IMR-90 (cell line): ENCODE results near the gene PDE8B. TPM values are rescaled to one million over a fixed set of nuclear protein-coding genes. Genes with fewer than 3 reads are reported as not detected.

Experiments used
- ATAC-seq: fragments of 200-7000 bp; cut with Tn5 transposase; 2 replicates; pipeline ENCODE4 v1.9.1; 2020; ENCODE audit warnings: low read depth, mild to moderate bottlenecking, moderate library complexity
- BruUV-seq: library from RNA; stranded (reverse); fragments of 400-500 nt; replicated peaks from 2 replicates; lab custom pipeline; 2021; lab: Mats Ljungman, UMichigan
- CTCF ChIA-PET: fragments of 300-600 bp; formaldehyde crosslinking; extraction: SDS; loops from one replicate; lab custom pipeline; 2021; ENCODE audit warnings: antibody characterized with exemption; lab: Yijun Ruan, JAX
- POLR2A ChIA-PET: fragments of 300-600 bp; sonication (Branson Sonifier 250); formaldehyde crosslinking; loops from one replicate; lab custom pipeline; 2022; ENCODE audit warnings: antibody characterized with exemption; ENCODE audit not compliant: unreplicated experiment; lab: Charles Lee
- DNase-seq: peaks from one replicate; pipeline ENCODE4 v3.0.0; 2013
- H2AFZ ChIP-seq: replicated peaks from 2 replicates; pipeline ENCODE3; 2013; ENCODE audit warnings: low read length, mild to moderate bottlenecking; ENCODE audit not compliant: poor library complexity
- H2AK5ac ChIP-seq: 2 replicates; pipeline ENCODE4 v1.6.1; 2013; ENCODE audit warnings: low read depth, low read length, inconsistent platforms
- H2AK9ac ChIP-seq: replicated peaks from 2 replicates; pipeline ENCODE3; 2013; ENCODE audit warnings: mild to moderate bottlenecking, low read depth, low read length, moderate library complexity; ENCODE audit not compliant: poor library complexity
- H2BK120ac ChIP-seq: 2 replicates; pipeline ENCODE4 v1.6.1; 2013; ENCODE audit warnings: low read depth, low read length, inconsistent platforms
- H2BK15ac ChIP-seq: 3 replicates; pipeline ENCODE4 v1.6.1; 2013; ENCODE audit warnings: low read depth, low read length, inconsistent platforms
- H2BK20ac ChIP-seq: 2 replicates; pipeline ENCODE4 v1.6.1; 2013; ENCODE audit warnings: low read depth, mild to moderate bottlenecking, inconsistent platforms, low read length, moderate library complexity
- H2BK5ac ChIP-seq: 2 replicates; pipeline ENCODE4 v1.6.1; 2013; ENCODE audit warnings: mild to moderate bottlenecking, low read depth, low read length, inconsistent platforms; ENCODE audit not compliant: poor library complexity, severe bottlenecking
- H3K14ac ChIP-seq: replicated peaks from 2 replicates; pipeline ENCODE4 v1.6.1; 2013; ENCODE audit warnings: low read depth, low read length, inconsistent platforms
- H3K18ac ChIP-seq: 2 replicates; pipeline ENCODE4 v1.6.1; 2013; ENCODE audit warnings: low read depth, low read length, control low read depth
- H3K23ac ChIP-seq: 2 replicates; pipeline ENCODE4 v1.6.1; 2013; ENCODE audit warnings: low read depth, low read length, inconsistent platforms
- H3K27ac ChIP-seq: 2 replicates; pipeline ENCODE4 v1.5.1; 2013; ENCODE audit warnings: mild to moderate bottlenecking, control low read depth, low read length; ENCODE audit not compliant: insufficient read depth
- H3K27me3 ChIP-seq: 2 replicates; pipeline ENCODE4 v1.6.1; 2013; ENCODE audit warnings: low read length; ENCODE audit not compliant: control insufficient read depth, insufficient read depth
- H3K36me3 ChIP-seq: 2 replicates; pipeline ENCODE4 v1.6.1; 2013; ENCODE audit warnings: low read length, mixed read lengths; ENCODE audit not compliant: control insufficient read depth, insufficient read depth
- H3K4ac ChIP-seq: 2 replicates; pipeline ENCODE4 v1.6.1; 2013; ENCODE audit warnings: low read depth, low read length, inconsistent platforms
- H3K4me1 ChIP-seq: 2 replicates; pipeline ENCODE4 v1.6.1; 2013; ENCODE audit warnings: low read length, mixed read lengths; ENCODE audit not compliant: control insufficient read depth, insufficient read depth
- H3K4me2 ChIP-seq: 2 replicates; pipeline ENCODE4 v1.6.1; 2013; ENCODE audit warnings: low read depth, mild to moderate bottlenecking, control low read depth, low read length, moderate library complexity
- H3K4me3 ChIP-seq: 2 replicates; pipeline ENCODE4 v1.5.1; 2013; ENCODE audit warnings: low read depth, mild to moderate bottlenecking, control low read depth, low read length, moderate library complexity; ENCODE audit not compliant: insufficient read depth
- H3K56ac ChIP-seq: 2 replicates; pipeline ENCODE4 v1.6.1; 2013; ENCODE audit warnings: low read length, inconsistent platforms; ENCODE audit not compliant: insufficient read depth; ENCODE audit errors: extremely low read depth
- H3K79me1 ChIP-seq, 2 experiments: 2 replicates each; pipeline ENCODE4 v1.6.1; 2013; ENCODE audit warnings: low read length in 2 of 2, inconsistent platforms in 1 of 2, low read depth in 1 of 2
- H3K9ac ChIP-seq: 2 replicates; pipeline ENCODE4 v1.6.1; 2013; ENCODE audit warnings: low read depth, low read length, control low read depth
- H3K9me1 ChIP-seq: 2 replicates; pipeline ENCODE4 v1.6.1; 2013; ENCODE audit warnings: low read length, inconsistent platforms; ENCODE audit not compliant: insufficient read depth
- H3K9me3 ChIP-seq: 2 replicates; pipeline ENCODE4 v1.6.1; 2013; ENCODE audit warnings: low read length; ENCODE audit not compliant: control insufficient read depth, insufficient read depth
- H4K20me1 ChIP-seq: 2 replicates; pipeline ENCODE4 v1.6.1; 2013; ENCODE audit warnings: low read length, inconsistent platforms; ENCODE audit not compliant: insufficient read depth
- H4K5ac ChIP-seq: 2 replicates; pipeline ENCODE4 v1.6.1; 2013; ENCODE audit warnings: mild to moderate bottlenecking, low read depth, low read length, control low read depth
- H4K8ac ChIP-seq, 2 experiments: 2 replicates each; pipeline ENCODE4 v1.6.1; 2013; ENCODE audit warnings: low read depth in 2 of 2, low read length in 2 of 2, control low read depth in 1 of 2, inconsistent platforms in 1 of 2
- H4K91ac ChIP-seq: 2 replicates; pipeline ENCODE4 v1.6.1; 2013; ENCODE audit warnings: low read depth, low read length, inconsistent platforms; ENCODE audit not compliant: insufficient read depth
- CEBPB ChIP-seq: IDR thresholded peaks from 2 replicates; pipeline ENCODE4 v1.6.1; 2012; ENCODE audit warnings: low read depth, low read length, improper control_type of control experiment
- CHD1 ChIP-seq: IDR thresholded peaks from 2 replicates; pipeline ENCODE4 v1.6.1; 2012; ENCODE audit warnings: low read depth, low read length, improper control_type of control experiment
- CTCF ChIP-seq: conservative IDR thresholded peaks from 2 replicates; pipeline ENCODE4 v1.5.1; 2012; ENCODE audit warnings: mild to moderate bottlenecking, low read depth, low read length, improper control_type of control experiment
- FOS ChIP-seq: fragments of 150-350 bp; IDR thresholded peaks from 2 replicates; pipeline ENCODE4 v1.6.1; 2016; ENCODE audit warnings: low read depth, low read length
- MAZ ChIP-seq: IDR thresholded peaks from 2 replicates; pipeline ENCODE4 v1.6.1; 2012; ENCODE audit warnings: low read depth, mild to moderate bottlenecking, low read length, improper control_type of control experiment, moderate library complexity, borderline replicate concordance
- MXI1 ChIP-seq: IDR thresholded peaks from 2 replicates; pipeline ENCODE4 v1.6.1; 2012; ENCODE audit warnings: low read depth, mild to moderate bottlenecking, low read length, moderate library complexity, borderline replicate concordance
- NFE2L2 ChIP-seq: fragments of 150-350 bp; IDR thresholded peaks from 2 replicates; pipeline ENCODE4 v1.6.1; 2016; ENCODE audit warnings: low read depth, mild to moderate bottlenecking, low read length
- POLR2A ChIP-seq: IDR thresholded peaks from 2 replicates; pipeline ENCODE4 v1.6.1; 2012; ENCODE audit warnings: mild to moderate bottlenecking, low read depth, low read length
- RAD21 ChIP-seq: IDR thresholded peaks from 2 replicates; pipeline ENCODE4 v1.6.1; 2012; ENCODE audit warnings: low read length, improper control_type of control experiment
- RCOR1 ChIP-seq: IDR thresholded peaks from 2 replicates; pipeline ENCODE4 v1.6.1; 2012; ENCODE audit warnings: mild to moderate bottlenecking, low read length, improper control_type of control experiment; ENCODE audit not compliant: insufficient replicate concordance
- SMC3 ChIP-seq: fragments of 150-350 bp; IDR thresholded peaks from 2 replicates; pipeline ENCODE4 v1.6.1; 2016; ENCODE audit warnings: low read depth, mild to moderate bottlenecking, antibody characterized with exemption, low read length, moderate library complexity
- WGBS, 2 experiments: methylation state at CpG; one replicate each; pipeline versions ENCODE4 v1.1.5 to v1.1.7; 2013; ENCODE audit warnings: missing lambda C conversion rate in 2 of 2; ENCODE audit not compliant: insufficient read length in 1 of 2; ENCODE audit errors: extremely low coverage in 2 of 2; 5-methylcytosine and 5-hydroxymethylcytosine counted together
- dilution Hi-C: fragments of 300-500 bp; cut with HindIII; formaldehyde crosslinking; loops from one replicate; pipeline ENCODE4 v1.14.3; 2018; ENCODE audit warnings: low sequenced_read_pairs; ENCODE audit not compliant: unreplicated experiment
- in situ Hi-C: fragments of 300-500 bp; cut with MboI; formaldehyde crosslinking; loops from 3 replicates; pipeline ENCODE4 v1.14.3; 2019; ENCODE audit warnings: low sequenced_read_pairs, inconsistent platforms, mixed read lengths
- intact Hi-C: fragments of 100-400 bp; cut with micrococcal nuclease; formaldehyde crosslinking; loops from 2 replicates; pipeline ENCODE4 v1.10.0; 2022
- polyA plus RNA-seq, 3 experiments: library from polyadenylated mRNA; depleted of rRNA; stranded (reverse); fragments of >200 nt; gene quantifications; 2 replicates each; pipeline ENCODE4 v1.2.3, GENCODE V29; 2012; ENCODE audit warnings: low replicate concordance in 1 of 3
- total RNA-seq: library from RNA; depleted of rRNA; stranded (reverse); fragments of >200 nt; gene quantifications from 2 replicates; pipeline ENCODE4 v1.2.3, GENCODE V29; 2012
- TF ChIP-seq, protein P1 (sequence below): fragments of 150-350 bp; IDR thresholded peaks from 2 replicates; pipeline ENCODE4 v1.6.1; 2016; ENCODE audit warnings: low read depth, mild to moderate bottlenecking, low read length, moderate library complexity, borderline replicate concordance

Gene PDE8B
- total and polyA plus RNA-seq, 2 of the 4 experiments (the other 2 are of a cell fraction) = under 0.01 to 0.03 TPM

DNA sequence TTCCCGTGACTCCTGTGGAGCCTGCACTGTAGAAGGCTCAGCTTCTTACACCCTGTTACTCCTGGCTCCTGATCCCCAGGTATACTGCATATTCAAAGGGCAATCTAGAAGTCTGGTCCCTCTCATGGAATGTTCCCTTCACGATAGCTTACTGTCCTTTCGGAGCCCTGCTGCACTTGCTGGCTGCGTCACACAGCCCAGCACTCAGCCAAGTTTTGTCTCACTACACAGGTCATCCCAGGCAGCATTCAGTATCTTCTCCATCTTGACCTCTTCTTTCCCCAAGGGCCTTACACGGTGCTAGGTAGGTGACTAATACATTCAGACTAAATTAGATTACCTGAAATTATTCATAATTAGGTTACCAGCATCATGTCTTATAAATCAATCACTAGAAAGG is 157.9 kb downstream of the PDE8B start:
- Histone ChIP-seq H3K4ac (no peak overlapping the region), H4K91ac (no peak overlapping the region), H2AFZ (no peak overlapping the region), H3K79me1 (no peaks in the 10 kb centered on the region), H2AK5ac (no peak overlapping the region), H3K4me3 (no peak overlapping the region), H2BK15ac (no peak overlapping the region), H3K4me1 (no peaks in the 10 kb centered on the region), H3K9me1 (no peaks in the 10 kb centered on the region; the same call in 1 of the 2 replicates), H4K5ac (no peak overlapping the region), H2BK20ac (no peak overlapping the region), H3K27ac (no peak overlapping the region), H3K56ac (no peak overlapping the region), H2BK120ac (no peak overlapping the region), H3K18ac (no peak overlapping the region), H4K8ac (no peak overlapping the region), H3K9ac (no peak overlapping the region), H3K14ac (no peak overlapping the region), H3K36me3 (no peaks in the 10 kb centered on the region), H2AK9ac (no peak overlapping the region), H4K20me1 (no peaks in the 10 kb centered on the region), H3K27me3 (peaks cover 4% of the 10 kb centered on the region), H2BK5ac (no peak overlapping the region), H3K23ac (no peak overlapping the region), H3K4me2 (no peak overlapping the region), H3K9me3 (no peaks in the 10 kb centered on the region)
- WGBS, 2 experiments = 93% methylated on average over 4 of the region's 5 CpGs; no CpG with 5 or more reads in 1 of the 2 experiments
- DNase-seq (no peak), ATAC-seq (no peak)
- CTCF ChIA-PET = no interaction called here
- dilution Hi-C loops = no loop called here
- POLR2A ChIA-PET = no interaction called here
- intact Hi-C loops = no loop called here
- no TSS peak for BruUV-seq
- TF ChIP-seq CEBPB (no peak), MXI1 (no peak), CTCF (no peak), RAD21 (no peak), RCOR1 (no peak), MAZ (no peak), NFE2L2 (no peak), CHD1 (no peak), SMC3 (no peak), FOS (no peak), POLR2A (no peak)
- TF ChIP-seq, protein P1, sequence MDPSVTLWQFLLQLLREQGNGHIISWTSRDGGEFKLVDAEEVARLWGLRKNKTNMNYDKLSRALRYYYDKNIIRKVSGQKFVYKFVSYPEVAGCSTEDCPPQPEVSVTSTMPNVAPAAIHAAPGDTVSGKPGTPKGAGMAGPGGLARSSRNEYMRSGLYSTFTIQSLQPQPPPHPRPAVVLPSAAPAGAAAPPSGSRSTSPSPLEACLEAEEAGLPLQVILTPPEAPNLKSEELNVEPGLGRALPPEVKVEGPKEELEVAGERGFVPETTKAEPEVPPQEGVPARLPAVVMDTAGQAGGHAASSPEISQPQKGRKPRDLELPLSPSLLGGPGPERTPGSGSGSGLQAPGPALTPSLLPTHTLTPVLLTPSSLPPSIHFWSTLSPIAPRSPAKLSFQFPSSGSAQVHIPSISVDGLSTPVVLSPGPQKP = no peak
- in situ Hi-C loops = no loop called here
